H1 (cell line): ENCODE data around the gene AMN. TPM values are rescaled to one million over a fixed set of nuclear protein-coding genes. Genes with fewer than 3 reads are reported as not detected.
"Not testable (repeated sequence)": the region's sequence is repeated elsewhere in the genome, so short reads cannot be mapped to it uniquely, and the experiment has no call there.

Experiments used
- CTCF ChIA-PET: fragments of 300-600 bp; sonication (Branson Sonifier 250); formaldehyde crosslinking; loops from one replicate; lab custom pipeline; 2021; ENCODE audit not compliant: partially characterized antibody; lab: Charles Lee
- POLR2A ChIA-PET: fragments of 300-600 bp; sonication (Branson Sonifier 250); formaldehyde crosslinking; loops from one replicate; lab custom pipeline; 2021; ENCODE audit warnings: inconsistent platforms; ENCODE audit not compliant: partially characterized antibody; lab: Charles Lee
- DNase-seq, 2 experiments: peaks; one replicate each; pipeline versions ENCODE4 v3.0.0 to v3.0.0-alpha.2; 2010 to 2022; ENCODE audit warnings: low spot score in 2 of 2, low read depth in 1 of 2, mixed read lengths in 1 of 2
- FAIRE-seq: peaks from 2 replicates; lab custom pipeline; 2011; peaks lifted over from hg19 to GRCh38; lab: Jason Lieb, UNC
- H2AFZ ChIP-seq: 2 replicates; pipeline ENCODE4 v1.8.1; 2012; ENCODE audit warnings: low read length, inconsistent platforms
- H2AK5ac ChIP-seq: 2 replicates; pipeline ENCODE4 v1.6.1; 2013; ENCODE audit warnings: low read depth, low read length
- H2BK120ac ChIP-seq: replicated peaks from 2 replicates; pipeline ENCODE3; 2013; ENCODE audit warnings: low read depth, low read length, inconsistent platforms
- H2BK12ac ChIP-seq: 2 replicates; pipeline ENCODE4 v1.6.1; 2013; ENCODE audit warnings: low read depth, low read length
- H2BK15ac ChIP-seq: 2 replicates; pipeline ENCODE4 v1.6.1; 2013; ENCODE audit warnings: low read length
- H2BK20ac ChIP-seq: 2 replicates; pipeline ENCODE4 v1.6.1; 2013; ENCODE audit warnings: low read length
- H2BK5ac ChIP-seq: 2 replicates; pipeline ENCODE4 v1.6.1; 2013; ENCODE audit warnings: low read depth, low read length
- H3K14ac ChIP-seq: 2 replicates; pipeline ENCODE4 v1.6.1; 2013; ENCODE audit warnings: inconsistent platforms; ENCODE audit not compliant: insufficient read length
- H3K18ac ChIP-seq: 2 replicates; pipeline ENCODE4 v1.6.1; 2013; ENCODE audit warnings: low read length; ENCODE audit errors: extremely low read depth
- H3K23ac ChIP-seq: 2 replicates; pipeline ENCODE4 v1.6.1; 2013; ENCODE audit warnings: inconsistent platforms; ENCODE audit not compliant: insufficient read length
- H3K23me2 ChIP-seq: 2 replicates; pipeline ENCODE4 v1.6.1; 2013; ENCODE audit warnings: low read depth, low read length
- H3K27ac ChIP-seq: 2 replicates; pipeline ENCODE4 v1.6.1; 2011; ENCODE audit warnings: low read depth, low read length, inconsistent platforms
- H3K27me3 ChIP-seq, 4 experiments: replicated peaks in 1 of 4; 1 replicate in 1 of 4; 2 replicates in 3 of 4; pipeline versions ENCODE4 v1.6.1 to v1.8.1; 2011 to 2013; ENCODE audit warnings: low read length in 3 of 4, mild to moderate bottlenecking in 3 of 4, inconsistent platforms in 2 of 4, mixed read lengths in 2 of 4, moderate library complexity in 1 of 4; ENCODE audit not compliant: control insufficient read depth in 3 of 4, insufficient read depth in 3 of 4; ENCODE audit errors: extremely low read depth in 1 of 4
- H3K36me3 ChIP-seq, 4 experiments: 2 replicates each; pipeline versions ENCODE4 v1.6.1 to v1.8.1; 2011 to 2013; ENCODE audit warnings: mild to moderate bottlenecking in 4 of 4, low read length in 3 of 4, moderate library complexity in 2 of 4, control low read depth in 1 of 4, inconsistent platforms in 1 of 4; ENCODE audit not compliant: insufficient read depth in 4 of 4, control insufficient read depth in 2 of 4
- H3K4ac ChIP-seq: replicated peaks from 2 replicates; pipeline ENCODE3; 2013; ENCODE audit warnings: low read length, low read depth, mixed read lengths, inconsistent platforms; ENCODE audit not compliant: insufficient read length
- H3K4me1 ChIP-seq, 4 experiments: replicated peaks in 1 of 4; 1 replicate in 1 of 4; 2 replicates in 3 of 4; pipeline versions ENCODE4 v1.6.1 to v1.8.1; 2011 to 2013; ENCODE audit warnings: low read length in 3 of 4, inconsistent platforms in 2 of 4, mixed read lengths in 1 of 4; ENCODE audit not compliant: insufficient read depth in 4 of 4, control insufficient read depth in 3 of 4
- H3K4me2 ChIP-seq, 2 experiments: 2 replicates each; pipeline versions ENCODE4 v1.6.1 to v1.8.1; 2011 to 2013; ENCODE audit warnings: low read depth in 2 of 2, low read length in 2 of 2, control low read depth in 1 of 2, inconsistent platforms in 1 of 2, mild to moderate bottlenecking in 1 of 2; ENCODE audit not compliant: insufficient read depth in 1 of 2
- H3K4me3 ChIP-seq, 4 experiments: fragments of 200-600, 300-600 bp in 1 of 4; sonication (generic), shearing (Covaris generic), sonication (Bioruptor Twin) in 1 of 4; 2 replicates each; pipeline versions ENCODE4 v1.5.1 to v1.8.1; 2011 to 2016; ENCODE audit warnings: low read length in 4 of 4, low read depth in 3 of 4, control low read depth in 2 of 4, inconsistent platforms in 2 of 4, mild to moderate bottlenecking in 2 of 4, mixed read lengths in 1 of 4, moderate library complexity in 1 of 4; ENCODE audit not compliant: insufficient read depth in 2 of 4; ENCODE audit errors: extremely low read depth in 1 of 4
- H3K56ac ChIP-seq: replicated peaks from 2 replicates; pipeline ENCODE3; 2013; ENCODE audit warnings: low read depth, mild to moderate bottlenecking, mixed read lengths, low read length, inconsistent platforms; ENCODE audit not compliant: insufficient read length
- H3K79me1 ChIP-seq: 2 replicates; pipeline ENCODE4 v1.6.1; 2013; ENCODE audit warnings: low read depth, low read length, control low read depth
- H3K79me2 ChIP-seq, 2 experiments: 2 replicates each; pipeline versions ENCODE4 v1.6.1 to v1.8.1; 2012 to 2013; ENCODE audit warnings: low read length in 2 of 2, mild to moderate bottlenecking in 2 of 2, inconsistent platforms in 1 of 2; ENCODE audit not compliant: insufficient read depth in 2 of 2, control insufficient read depth in 1 of 2
- H3K9ac ChIP-seq, 4 experiments: replicated peaks in 1 of 4; 1 replicate in 1 of 4; 2 replicates in 3 of 4; pipeline versions ENCODE4 v1.6.1 to v1.8.1; 2011 to 2013; ENCODE audit warnings: low read depth in 3 of 4, low read length in 3 of 4, control low read depth in 2 of 4, mild to moderate bottlenecking in 2 of 4, moderate library complexity in 2 of 4, inconsistent platforms in 1 of 4; ENCODE audit errors: extremely low read depth in 1 of 4
- H3K9me3 ChIP-seq, 2 experiments: 2 replicates each; pipeline versions ENCODE4 v1.6.1 to v1.8.1; 2012 to 2013; ENCODE audit warnings: mild to moderate bottlenecking in 2 of 2, moderate library complexity in 2 of 2, control low read depth in 1 of 2, inconsistent platforms in 1 of 2, low read depth in 1 of 2, low read length in 1 of 2, mixed read lengths in 1 of 2; ENCODE audit not compliant: insufficient read depth in 2 of 2
- H4K20me1 ChIP-seq, 2 experiments: replicated peaks in 1 of 2; 2 replicates each; pipeline versions ENCODE3 to v1.8.1; 2011 to 2013; ENCODE audit warnings: inconsistent platforms in 2 of 2, low read length in 2 of 2, mild to moderate bottlenecking in 1 of 2; ENCODE audit not compliant: insufficient read depth in 2 of 2, control insufficient read depth in 1 of 2
- H4K5ac ChIP-seq: 2 replicates; pipeline ENCODE4 v1.6.1; 2013; ENCODE audit warnings: low read length, low read depth, mixed read lengths, inconsistent platforms; ENCODE audit not compliant: insufficient read length
- H4K8ac ChIP-seq: 2 replicates; pipeline ENCODE4 v1.8.0; 2013; ENCODE audit warnings: mild to moderate bottlenecking, moderate library complexity, low read length, inconsistent platforms; ENCODE audit not compliant: insufficient read depth; ENCODE audit errors: extremely low read depth
- H4K91ac ChIP-seq: replicated peaks from 2 replicates; pipeline ENCODE3; 2013; ENCODE audit warnings: low read length, mixed read lengths, inconsistent platforms; ENCODE audit not compliant: insufficient read length
- HDAC6 ChIP-seq: IDR thresholded peaks from one replicate; pipeline ENCODE4 v1.7.1; 2012; ENCODE audit warnings: low read depth, mild to moderate bottlenecking, inconsistent platforms, low read length, moderate library complexity
- WGBS, 2 experiments: shearing (Covaris generic) in 1 of 2; methylation state at CpG; one replicate each; pipeline versions ENCODE4 v1.1.6 to v1.1.7; 2013 to 2015; ENCODE audit warnings: low lambda C conversion rate in 2 of 2, mixed read lengths in 2 of 2, inconsistent platforms in 1 of 2, low coverage in 1 of 2, missing lambda C conversion rate in 1 of 2; ENCODE audit not compliant: insufficient replicate concordance in 2 of 2, insufficient coverage in 1 of 2, insufficient read length in 1 of 2; ENCODE audit errors: extremely low coverage in 1 of 2, missing lambda C conversion rate in 1 of 2; 5-methylcytosine and 5-hydroxymethylcytosine counted together
- polyA plus RNA-seq, 7 experiments: library from polyadenylated mRNA; depleted of rRNA in 3 of 7; stranded (reverse) in 5 of 7; unstranded in 2 of 7; fragments of >200 nt in 5 of 7; fragments of 200-250 nt in 2 of 7; gene quantifications; 1 replicate in 5 of 7; 2 replicates in 1 of 7; 4 replicates in 1 of 7; pipeline versions ENCODE4 v1.2.1 to v1.2.3, GENCODE V29; 2011 to 2013; ENCODE audit warnings: missing spikeins in 2 of 7, mixed read lengths in 2 of 7
- total RNA-seq: library from RNA; stranded (reverse); fragmentation: NEBNext Ultra II Directional; extraction: Animal tissue kit (Norgen Biotek cat#: 25700); gene quantifications from 2 replicates; pipeline ENCODE4 v1.2.1, GENCODE V29; 2021

Gene AMN
- total and polyA plus RNA-seq, 2 of the 8 experiments (the other 6 are each of a cell fraction or from before 2014, with no cell fraction given), result 0.77 to 1.5 TPM

GRCh38 chr14:102893452-102893851 lies 29.0 kb upstream of the AMN start:
- no peak for TF ChIP-seq HDAC6
- FAIRE-seq, result no peak
- no peak for DNase-seq
- Histone ChIP-seq H4K20me1 (peaks cover 0 to 2% of the 10 kb centered on the region in 2 experiments), H3K9me3 (no peaks in the 10 kb centered on the region), H3K79me2 (no peaks in the 10 kb centered on the region), H3K56ac (no peak overlapping the region), H3K79me1 (no peaks in the 10 kb centered on the region), H2BK12ac (no peak overlapping the region), H3K27me3 (no peaks in the 10 kb centered on the region), H3K4me1 (0 out of 7 replicates have a peak, but pooled peaks cover 0 to 4% (median 0%) of the 10 kb centered on the region in 4 experiments), H3K36me3 (peaks cover 0 to 3% (median 0%) of the 10 kb centered on the region in 4 experiments; a peak in 1 of 8 replicates), H3K4me3 (no peak overlapping the region), H2BK15ac (peak overlapping the region; percentile 19; the same call in 1 of the 2 replicates), H3K4ac (no peak overlapping the region), H3K23me2 (no peaks in the 10 kb centered on the region), H3K27ac (no peak overlapping the region), H2BK20ac (no peak overlapping the region), H4K91ac (no peak overlapping the region), H3K18ac (no peak overlapping the region), H2BK120ac (no peak overlapping the region), H2BK5ac (no peak overlapping the region), H2AFZ (no peak overlapping the region), H3K4me2 (no peak overlapping the region), H3K23ac (no peak overlapping the region), H4K8ac (no peak overlapping the region), H4K5ac (no peak overlapping the region), H3K9ac (peak overlapping the region in 1 of 4 experiments; percentile 32; a peak in 1 of 7 replicates), H2AK5ac (no peak overlapping the region), H3K14ac (no peak overlapping the region)
- 95% methylated on average over 9 of the region's 9 CpGs; no CpG with 5 or more reads in 1 of the 2 experiments for WGBS, 2 experiments
- POLR2A ChIA-PET, result no interaction called here
- CTCF ChIA-PET, result interaction anchor here (0.7 to 1.2 kb wide), 3 partner anchors 8 to 98 kb away, joined by 3 to 4 read pairs (median 3); no protein-coding TSS in a partner anchor

GRCh38 chr14:102896735-102897134 lies 25.7 kb upstream of the AMN start:
- H3K27ac ChIP-seq, result not testable (repeated sequence)

More at GRCh38 chr14:102896735-102897134, 25.7 kb upstream of the AMN start:
- H3K27me3 ChIP-seq, H2BK120ac ChIP-seq, H4K91ac ChIP-seq, H2AK5ac ChIP-seq, H3K79me1 ChIP-seq, H4K20me1 ChIP-seq, H4K8ac ChIP-seq, H3K9me3 ChIP-seq, H2BK12ac ChIP-seq, H3K23me2 ChIP-seq, DNase-seq, H3K18ac ChIP-seq, H3K4ac ChIP-seq, FAIRE-seq, H4K5ac ChIP-seq, H3K4me3 ChIP-seq, H3K4me2 ChIP-seq, H2BK5ac ChIP-seq, H3K4me1 ChIP-seq, H2BK20ac ChIP-seq, H3K23ac ChIP-seq, H3K14ac ChIP-seq, H3K36me3 ChIP-seq, H2BK15ac ChIP-seq, H3K56ac ChIP-seq, H2AFZ ChIP-seq, H3K9ac ChIP-seq, H3K79me2 ChIP-seq: not testable (repeated sequence)
- ChIA-PET POLR2A (interaction anchor here (1.0 kb wide), 1 partner anchor 19 kb away, joined by 3 read pairs; no protein-coding TSS in a partner anchor), CTCF (interaction anchor here (0.9 to 1.2 kb wide), 3 partner anchors 10 to 372 kb away, joined by 3 to 6 read pairs (median 4); no protein-coding TSS in a partner anchor)
